SK-N-MC (cell line): Measurements from ENCODE around the gene ABHD2.

Experiments
- EZH2 ChIP-seq: fragments of 200-600 bp; sonication (generic); IDR thresholded peaks from one replicate; pipeline ENCODE4 v1.6.1; 2017; ENCODE audit warnings: antibody characterized with exemption
- FOXP2 ChIP-seq: optimal IDR thresholded peaks from 2 replicates; pipeline ENCODE3; 2011; ENCODE audit warnings: mild to moderate bottlenecking, moderate library complexity; ENCODE audit not compliant: insufficient read depth; ENCODE audit errors: extremely low read length, control extremely low read depth
- POLR2AphosphoS5 ChIP-seq: IDR thresholded peaks from 2 replicates; pipeline ENCODE4 v1.6.1; 2012; ENCODE audit warnings: mild to moderate bottlenecking, low read depth, low read length, borderline replicate concordance

- TF ChIP-seq EZH2: no peak
- no peak for TF ChIP-seq POLR2AphosphoS5
- no peak for TF ChIP-seq FOXP2
These were observed 21.0 kb downstream of the ABHD2 start for GRCh38 chr15:89109238-89109637.
